ENCODE measurements around the gene QSOX1.
"Not testable (repeated sequence)": the region's sequence is repeated elsewhere in the genome, so short reads cannot be mapped to it uniquely, and the experiment has no call there.

The QSOX1 gene

DNA sequence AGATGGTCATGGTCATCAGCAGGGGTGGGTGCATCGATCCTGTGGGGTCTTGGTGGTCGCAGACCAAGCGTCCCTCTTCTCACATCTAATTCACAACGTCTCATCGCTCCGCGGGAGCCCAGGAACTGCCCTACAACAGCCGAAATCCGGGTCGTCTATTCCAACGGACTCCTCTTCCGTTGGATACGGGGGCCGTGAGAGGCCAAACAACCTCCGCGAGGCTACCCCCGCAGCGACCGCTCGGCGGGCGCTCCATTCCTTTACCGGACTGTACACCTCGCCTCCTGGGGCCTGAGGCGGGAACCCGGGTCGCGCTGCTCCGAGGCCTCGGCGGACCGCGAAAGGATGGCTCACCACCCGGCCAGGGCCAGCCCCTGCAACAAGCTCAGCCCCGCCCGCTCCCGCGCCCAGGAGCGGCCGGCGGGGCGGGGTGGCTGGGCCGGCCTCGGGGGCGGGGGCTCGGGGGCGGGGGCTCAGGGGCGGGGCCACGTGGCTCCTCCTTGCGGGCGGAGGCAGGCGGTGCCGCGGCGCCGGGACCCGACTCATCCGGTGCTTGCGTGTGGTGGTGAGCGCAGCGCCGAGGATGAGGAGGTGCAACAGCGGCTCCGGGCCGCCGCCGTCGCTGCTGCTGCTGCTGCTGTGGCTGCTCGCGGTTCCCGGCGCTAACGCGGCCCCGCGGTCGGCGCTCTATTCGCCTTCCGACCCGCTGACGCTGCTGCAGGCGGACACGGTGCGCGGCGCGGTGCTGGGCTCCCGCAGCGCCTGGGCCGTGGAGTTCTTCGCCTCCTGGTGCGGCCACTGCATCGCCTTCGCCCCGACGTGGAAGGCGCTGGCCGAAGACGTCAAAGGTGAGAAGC lies at the start of gene QSOX1:
Gene QSOX1, plus strand, starts transcription at position 545 of the 857 bp plus-strand sequence. Its CDS starts 39 bp downstream, at position 584.
- DNase-seq (ENCODE audit: low read depth) = peak; percentile 85

DNA sequence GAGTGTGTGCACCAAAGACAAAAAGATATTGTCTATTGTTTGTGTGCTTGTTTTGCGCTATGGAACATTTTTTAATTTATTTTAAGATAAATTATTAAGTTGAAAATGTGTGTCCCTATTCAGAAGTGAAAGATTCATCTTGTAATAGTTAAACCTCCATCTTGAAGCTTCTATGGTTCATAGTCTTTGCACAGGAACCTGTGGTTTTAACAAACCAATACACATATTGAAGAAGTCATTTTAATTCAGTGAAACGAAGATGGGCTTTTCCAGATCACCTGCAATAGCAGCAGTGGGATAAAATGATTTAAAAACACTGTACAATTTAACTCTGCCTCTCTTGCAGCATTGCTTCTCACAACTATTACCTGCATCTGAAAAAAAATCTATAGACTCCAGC lies 42.6 kb upstream of the QSOX1 start:
- DNase-seq (ENCODE audit: low read depth) = no peak

DNA sequence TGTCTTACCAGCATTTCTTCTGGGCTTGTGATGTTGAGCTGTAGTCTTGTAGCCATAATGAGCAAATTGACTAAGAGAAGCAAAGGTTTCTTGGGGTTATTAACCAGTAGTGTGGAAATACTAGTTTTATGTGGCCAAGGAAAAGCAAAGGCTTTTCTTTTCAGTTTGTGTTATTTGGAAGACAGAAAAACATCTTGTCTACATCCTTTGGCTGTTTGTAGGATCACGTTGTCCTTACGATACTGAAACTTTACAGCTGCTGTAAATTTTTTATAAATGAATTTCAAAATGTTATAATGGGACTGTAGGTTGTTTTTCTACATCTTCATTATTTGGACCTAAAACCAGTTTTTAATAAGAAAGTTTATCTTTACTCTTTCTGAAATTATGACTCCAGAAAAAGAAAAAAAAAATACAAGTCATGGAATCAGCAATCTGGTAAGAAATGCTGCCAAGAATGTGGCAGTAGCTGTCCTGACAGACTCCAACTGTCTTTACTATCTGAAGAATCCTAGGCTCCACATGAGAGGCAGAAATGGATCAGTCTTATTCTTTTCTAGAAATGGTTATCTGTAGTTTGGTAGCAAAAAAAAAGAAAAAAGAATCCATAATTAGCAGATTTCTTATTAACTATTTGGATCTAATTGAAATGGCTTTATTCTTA lies 41.6 kb upstream of the QSOX1 start:
- DNase-seq (ENCODE audit: low read depth) = no peak

DNA sequence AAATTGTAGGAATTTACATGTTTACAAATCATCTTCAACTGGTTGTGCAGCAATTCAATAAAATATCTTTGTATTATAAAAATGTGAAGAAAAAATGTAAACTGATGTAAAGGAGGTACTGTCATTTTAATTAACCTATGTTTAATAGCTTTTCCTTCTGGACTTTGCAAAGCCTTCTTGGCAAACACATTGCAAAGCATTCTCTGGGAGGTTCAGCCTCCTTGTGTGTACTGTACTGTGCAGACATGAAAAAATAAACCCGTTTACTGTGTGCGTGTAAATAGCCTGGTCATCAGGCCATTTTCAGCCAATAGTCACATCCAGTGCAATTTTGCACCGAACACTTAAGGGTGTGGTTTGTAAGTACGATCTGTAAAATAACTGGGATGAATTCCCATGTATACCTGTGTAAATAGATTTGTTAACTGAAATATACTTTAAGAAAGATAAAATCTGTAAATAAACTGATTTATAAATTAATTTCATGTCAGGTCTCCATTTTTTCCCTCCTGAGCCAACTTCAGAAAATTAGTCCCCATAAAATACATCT lies 40.2 kb upstream of the QSOX1 start:
- DNase-seq (ENCODE audit: low read depth) = no peak

- no peak for DNase-seq (ENCODE audit: low read depth)
These were observed 37.5 kb upstream of the QSOX1 start for GRCh38 chr1:180116964-180117763.

DNA sequence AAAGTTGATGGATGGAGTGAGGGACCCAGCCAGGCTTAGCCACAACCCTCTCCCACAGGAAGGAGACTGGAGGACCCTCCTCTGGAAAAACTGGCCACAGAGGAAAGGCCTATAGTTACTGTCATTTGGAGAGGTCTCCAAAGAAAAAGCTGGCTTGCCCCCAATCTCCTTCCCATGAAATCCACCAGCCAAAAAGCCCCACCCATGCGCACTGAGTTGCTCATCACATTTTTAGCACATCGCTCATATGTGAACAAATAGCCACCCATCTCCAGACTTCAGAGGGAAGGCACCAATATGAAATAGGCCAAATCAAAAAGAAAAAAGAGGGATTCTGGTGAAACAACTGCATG lies 36.9 kb upstream of the QSOX1 start:
- DNase-seq (ENCODE audit: low read depth) = no peak

GRCh38 chr1:180119837-180120236 lies 34.8 kb upstream of the QSOX1 start:
- DNase-seq (ENCODE audit: low read depth) = no peak

- no peak for DNase-seq (ENCODE audit: low read depth)
These were observed 31.2 kb upstream of the QSOX1 start for GRCh38 chr1:180123463-180123936.

- DNase-seq (ENCODE audit: low read depth) = no peak
These were observed 24.0 kb upstream of the QSOX1 start for GRCh38 chr1:180130651-180131050.

- DNase-seq (ENCODE audit: low read depth) = no peak
These were observed 23.2 kb upstream of the QSOX1 start for GRCh38 chr1:180131510-180131909.

DNA sequence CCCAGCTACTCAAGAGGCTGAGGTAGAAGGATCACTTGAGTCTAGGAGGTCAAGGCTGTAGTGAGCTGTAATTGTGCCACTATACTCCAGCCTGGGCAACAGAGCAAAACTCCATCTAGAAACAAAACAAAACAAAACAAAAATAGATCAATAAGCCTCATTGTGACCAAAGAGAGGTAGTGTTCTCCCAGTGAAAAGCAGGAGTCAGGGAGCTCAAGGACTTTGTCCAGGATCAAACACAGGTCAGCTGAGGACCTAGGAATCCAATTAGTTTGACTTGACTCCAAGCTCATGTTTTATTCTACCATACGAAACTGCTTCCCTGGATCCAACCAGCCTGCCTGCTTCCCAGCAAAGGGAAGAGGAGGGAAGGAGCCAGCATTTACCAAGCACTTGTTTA lies 21.5 kb upstream of the QSOX1 start:
- DNase-seq (ENCODE audit: low read depth) = no peak

DNA sequence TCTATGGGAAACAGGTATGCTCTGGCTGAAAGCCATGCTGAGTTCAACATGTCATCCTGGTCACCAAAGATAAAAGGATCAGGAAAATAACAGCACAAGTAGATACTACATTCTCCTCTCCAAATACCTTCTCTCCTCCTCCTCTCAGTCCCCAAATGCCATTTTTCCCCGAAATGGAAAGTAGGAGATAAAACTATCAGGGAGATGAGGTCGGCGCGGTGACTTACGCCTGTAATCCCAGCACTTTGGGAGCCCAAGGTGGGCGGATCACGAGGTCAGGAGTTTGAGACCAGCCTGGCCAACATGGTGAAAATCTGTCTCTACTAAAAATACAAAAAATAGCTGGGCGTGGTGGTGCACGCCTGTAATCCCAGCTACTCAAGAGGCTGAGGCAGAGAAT lies 21.0 kb upstream of the QSOX1 start:
- not testable (repeated sequence) for DNase-seq (ENCODE audit: low read depth)

- no peak for DNase-seq (ENCODE audit: low read depth)
These were observed 19.1 kb upstream of the QSOX1 start for GRCh38 chr1:180135535-180135934.

DNA sequence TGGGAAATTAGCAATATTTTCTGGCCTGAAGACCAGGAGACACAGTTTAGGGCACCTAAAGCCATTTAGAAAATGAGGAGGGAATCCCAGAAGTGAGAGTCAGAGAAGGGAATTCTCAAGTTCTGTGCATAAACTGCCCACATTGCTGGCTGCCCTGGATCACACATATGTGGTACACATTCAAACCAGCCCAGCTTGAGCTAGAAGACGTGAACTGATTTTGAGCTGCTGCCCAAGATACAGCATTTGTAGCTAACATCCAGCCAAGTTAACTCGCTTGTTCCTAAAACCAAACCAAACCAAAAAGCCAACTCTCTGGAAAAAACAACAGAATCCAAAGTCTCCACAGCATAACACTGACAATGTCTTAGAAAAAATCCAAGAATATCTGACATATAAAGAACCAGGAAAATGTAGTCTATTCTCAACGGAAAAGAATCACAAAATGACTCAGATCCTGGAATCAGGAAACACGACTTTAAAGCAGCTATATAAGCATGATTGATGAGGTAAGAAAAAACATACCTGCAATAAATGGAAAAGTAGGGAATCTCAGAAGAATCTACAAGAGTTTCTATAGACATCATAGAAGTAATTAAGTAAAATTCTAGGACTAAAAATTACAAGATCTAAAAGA lies 18.2 kb upstream of the QSOX1 start:
- DNase-seq (ENCODE audit: low read depth) = no peak

- no peak for DNase-seq (ENCODE audit: low read depth)
These were observed 17.7 kb upstream of the QSOX1 start for GRCh38 chr1:180136968-180137356.

GRCh38 chr1:180137776-180138175 lies 16.9 kb upstream of the QSOX1 start:
- DNase-seq (ENCODE audit: low read depth) = no peak

DNA sequence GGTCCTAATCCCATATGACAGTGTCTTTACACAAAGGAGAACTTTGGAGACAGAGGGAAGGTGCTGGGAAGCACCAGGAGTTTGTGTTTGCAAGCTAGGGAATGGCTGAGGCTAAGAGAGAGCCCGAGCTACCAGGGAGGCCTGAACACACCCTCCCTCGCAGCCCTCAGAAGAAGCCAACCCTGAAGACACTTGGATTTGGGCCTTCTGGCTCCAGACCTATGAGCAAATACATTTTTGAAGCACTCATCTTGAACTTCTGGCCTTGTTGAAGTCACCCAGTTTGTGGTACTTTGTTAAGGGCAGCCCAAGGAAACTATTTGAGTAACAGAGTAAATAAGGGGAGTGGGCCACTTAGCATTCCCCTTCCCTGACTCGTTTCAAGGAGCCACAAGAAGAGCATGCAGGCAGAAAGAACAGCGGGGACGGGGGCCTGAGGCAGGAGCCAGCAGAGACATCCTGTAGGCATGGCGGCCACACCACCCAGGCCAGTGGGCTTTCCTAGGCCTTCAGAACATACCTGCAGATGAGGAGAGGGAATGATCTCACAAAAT lies 13.2 kb upstream of the QSOX1 start:
- no peak for DNase-seq (ENCODE audit: low read depth)

GRCh38 chr1:180143359-180143758 lies 11.3 kb upstream of the QSOX1 start:
- DNase-seq (ENCODE audit: low read depth) = no peak

DNA sequence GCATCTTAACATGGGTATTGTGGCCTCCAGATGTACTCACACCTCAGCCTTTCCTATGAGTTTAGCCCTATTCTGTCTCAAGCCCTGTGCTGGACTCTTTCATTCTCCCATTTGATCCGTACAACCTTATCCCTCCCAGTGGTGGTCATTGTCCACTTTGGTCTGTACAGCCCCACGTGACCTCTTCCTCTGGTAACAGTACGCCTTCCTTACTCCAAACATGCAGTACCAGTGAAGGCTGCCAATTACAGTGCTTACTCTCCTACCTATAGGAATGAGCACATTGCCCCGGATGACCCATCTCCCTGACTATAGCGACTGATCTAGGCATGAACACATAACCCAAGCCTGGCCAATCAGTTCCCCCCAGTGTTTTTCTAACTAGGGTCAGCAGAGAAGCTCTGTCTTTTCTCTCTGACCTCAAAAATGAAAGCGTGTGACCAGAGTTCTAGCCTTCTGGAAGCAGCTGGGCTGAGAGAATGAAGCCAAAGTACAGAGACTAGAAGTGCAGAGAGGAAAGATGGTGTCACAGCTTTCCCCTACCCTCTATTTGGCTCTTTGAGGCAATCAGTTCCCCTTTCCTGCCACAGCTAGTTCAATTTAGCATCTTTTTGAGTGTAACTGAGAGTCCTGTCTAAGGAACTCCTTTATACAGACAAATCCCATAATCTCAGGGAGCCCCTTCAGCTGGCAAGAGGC lies 9.9 kb upstream of the QSOX1 start:
- DNase-seq (ENCODE audit: low read depth) = no peak

DNA sequence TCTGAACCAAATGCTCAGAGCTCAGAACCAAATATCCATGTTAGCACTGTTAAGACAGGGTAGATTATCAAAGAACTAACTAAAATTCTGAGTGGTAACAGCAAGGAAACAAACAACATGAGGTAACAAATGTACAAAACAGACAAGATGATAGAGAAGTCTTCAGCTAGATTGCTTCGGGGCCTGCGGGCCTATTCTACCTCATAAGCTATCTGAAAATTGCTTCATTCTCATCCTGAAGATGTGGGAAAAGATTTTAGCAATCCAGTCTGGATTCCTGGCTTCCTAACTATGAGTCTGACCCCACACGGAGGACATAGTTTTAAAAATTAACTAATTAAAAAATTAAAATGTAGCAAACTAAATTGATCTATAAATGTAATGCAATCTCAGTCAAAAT lies 9.2 kb upstream of the QSOX1 start:
- DNase-seq (ENCODE audit: low read depth) = no peak

GRCh38 chr1:180150982-180151381 lies 3.7 kb upstream of the QSOX1 start:
- no peak for DNase-seq (ENCODE audit: low read depth)
